ENCODE results near the gene MIP. TPM values are rescaled to one million over a fixed set of nuclear protein-coding genes. Genes with fewer than 3 reads are reported as not detected.

The MIP gene
- total and polyA plus RNA-seq, 2 of the 13 experiments (the other 11 are each of a cell fraction or from before 2014, with no cell fraction given) = not detected

GRCh38 chr12:56476972-56477432 lies 22.5 kb upstream of the MIP start (continued):
- no peak for TF ChIP-seq ZNF839 (CRISPR knock-in tag; IDR thresholded peaks at IDR 0.05; ENCODE audit: borderline replicate concordance)
- TF ChIP-seq CCAR2 (optimal IDR thresholded peaks at IDR 0.05; ENCODE audit: low read depth, low read length) = no peak
- TF ChIP-seq CHCHD3 (CRISPR knock-in tag; IDR thresholded peaks at IDR 0.05) = no peak
- no peak for TF ChIP-seq NFKBIZ (CRISPR knock-in tag; IDR thresholded peaks at IDR 0.05)
- no peak for TF ChIP-seq ZNF878 (CRISPR knock-in tag; IDR thresholded peaks at IDR 0.05)
- TF ChIP-seq RERE (CRISPR knock-in tag; IDR thresholded peaks at IDR 0.05; ENCODE audit: low read depth) = no peak
- TF ChIP-seq ZFAT (CRISPR knock-in tag; conservative IDR thresholded peaks at IDR 0.05) = no peak
- no peak for TF ChIP-seq SMAD1 (CRISPR knock-in tag; IDR thresholded peaks at IDR 0.05; ENCODE audit: borderline replicate concordance, low read depth)
- TF ChIP-seq, protein P1, sequence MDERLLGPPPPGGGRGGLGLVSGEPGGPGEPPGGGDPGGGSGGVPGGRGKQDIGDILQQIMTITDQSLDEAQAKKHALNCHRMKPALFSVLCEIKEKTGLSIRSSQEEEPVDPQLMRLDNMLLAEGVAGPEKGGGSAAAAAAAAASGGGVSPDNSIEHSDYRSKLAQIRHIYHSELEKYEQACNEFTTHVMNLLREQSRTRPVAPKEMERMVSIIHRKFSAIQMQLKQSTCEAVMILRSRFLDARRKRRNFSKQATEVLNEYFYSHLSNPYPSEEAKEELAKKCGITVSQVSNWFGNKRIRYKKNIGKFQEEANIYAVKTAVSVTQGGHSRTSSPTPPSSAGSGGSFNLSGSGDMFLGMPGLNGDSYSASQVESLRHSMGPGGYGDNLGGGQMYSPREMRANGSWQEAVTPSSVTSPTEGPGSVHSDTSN (CRISPR knock-in tag; IDR thresholded peaks at IDR 0.05) = 0 out of 2 replicates have a peak, but pooled peaks have one; percentile 26
- no peak for TF ChIP-seq ZNF703 (CRISPR knock-in tag; IDR thresholded peaks at IDR 0.05; ENCODE audit: borderline replicate concordance)
- TF ChIP-seq ZNF605 (CRISPR knock-in tag; IDR thresholded peaks at IDR 0.05) = no peak
- TF ChIP-seq ZNF792 (CRISPR knock-in tag; IDR thresholded peaks at IDR 0.05) = no peak
- TF ChIP-seq, protein P2, sequence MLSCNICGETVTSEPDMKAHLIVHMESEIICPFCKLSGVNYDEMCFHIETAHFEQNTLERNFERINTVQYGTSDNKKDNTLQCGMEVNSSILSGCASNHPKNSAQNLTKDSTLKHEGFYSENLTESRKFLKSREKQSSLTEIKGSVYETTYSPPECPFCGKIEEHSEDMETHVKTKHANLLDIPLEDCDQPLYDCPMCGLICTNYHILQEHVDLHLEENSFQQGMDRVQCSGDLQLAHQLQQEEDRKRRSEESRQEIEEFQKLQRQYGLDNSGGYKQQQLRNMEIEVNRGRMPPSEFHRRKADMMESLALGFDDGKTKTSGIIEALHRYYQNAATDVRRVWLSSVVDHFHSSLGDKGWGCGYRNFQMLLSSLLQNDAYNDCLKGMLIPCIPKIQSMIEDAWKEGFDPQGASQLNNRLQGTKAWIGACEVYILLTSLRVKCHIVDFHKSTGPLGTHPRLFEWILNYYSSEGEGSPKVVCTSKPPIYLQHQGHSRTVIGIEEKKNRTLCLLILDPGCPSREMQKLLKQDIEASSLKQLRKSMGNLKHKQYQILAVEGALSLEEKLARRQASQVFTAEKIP (CRISPR knock-in tag; IDR thresholded peaks at IDR 0.05; ENCODE audit: borderline replicate concordance) = no peak
- no peak for TF ChIP-seq ZNF776 (CRISPR knock-in tag; IDR thresholded peaks at IDR 0.05)
- TF ChIP-seq MTA1 (CRISPR knock-in tag; IDR thresholded peaks at IDR 0.05; ENCODE audit: borderline replicate concordance) = peak; percentile 46; the same call in 1 of the 2 replicates
- TF ChIP-seq ZNF280B (CRISPR knock-in tag; IDR thresholded peaks at IDR 0.05; ENCODE audit: borderline replicate concordance) = no peak
- no peak for TF ChIP-seq LBX2 (CRISPR knock-in tag; IDR thresholded peaks at IDR 0.05; ENCODE audit: borderline replicate concordance)
- TF ChIP-seq ERF (CRISPR knock-in tag; IDR thresholded peaks at IDR 0.05) = no peak

Data from HepG2 (cell line).